Measurements from ENCODE around the gene TEKT5.

TEKT5 gene

GRCh38 chr16:10590342-10590741 lies 104.4 kb downstream of the TEKT5 start:
- no peak for TF ChIP-seq CTCF (IDR thresholded peaks at IDR 0.05; ENCODE audit: low read depth, low read length)
- no peak for DNase-seq
- no peaks in the 10 kb centered on the region for H3K27me3 ChIP-seq
- no peak overlapping the region for H3K4me3 ChIP-seq (ENCODE audit: low read depth, low read length)
- H3K36me3 ChIP-seq = no peaks in the 10 kb centered on the region
- no peaks in the 10 kb centered on the region for H3K4me1 ChIP-seq
- no peaks in the 10 kb centered on the region for H3K9me3 ChIP-seq

GRCh38 chr16:10589109-10589508 lies 105.6 kb downstream of the TEKT5 start:
- H3K27me3 ChIP-seq = no peaks in the 10 kb centered on the region
- H3K4me3 ChIP-seq (ENCODE audit: low read depth, low read length) = no peak overlapping the region
- no peaks in the 10 kb centered on the region for H3K4me1 ChIP-seq
- H3K9me3 ChIP-seq = no peaks in the 10 kb centered on the region
- no peak for DNase-seq
- no peak for TF ChIP-seq CTCF (IDR thresholded peaks at IDR 0.05; ENCODE audit: low read depth, low read length)
- no peaks in the 10 kb centered on the region for H3K36me3 ChIP-seq

- Histone ChIP-seq H3K27me3 (no peaks in the 10 kb centered on the region), H3K36me3 (no peaks in the 10 kb centered on the region), H3K9me3 (no peaks in the 10 kb centered on the region), H3K4me1 (no peaks in the 10 kb centered on the region), H3K4me3 (ENCODE audit: low read depth, low read length) (no peak overlapping the region)
- TF ChIP-seq CTCF (IDR thresholded peaks at IDR 0.05; ENCODE audit: low read depth, low read length) = no peak
- no peak for DNase-seq
These were observed 107.1 kb downstream of the TEKT5 start for GRCh38 chr16:10587622-10588021.

- DNase-seq = no peak
- Histone ChIP-seq H3K9me3 (no peaks in the 10 kb centered on the region), H3K4me3 (ENCODE audit: low read depth, low read length) (no peak overlapping the region), H3K27me3 (no peaks in the 10 kb centered on the region; the same call in 1 of the 2 replicates), H3K4me1 (no peaks in the 10 kb centered on the region), H3K36me3 (no peaks in the 10 kb centered on the region)
- no peak for TF ChIP-seq CTCF (IDR thresholded peaks at IDR 0.05; ENCODE audit: low read depth, low read length)
These were observed 109.7 kb downstream of the TEKT5 start for GRCh38 chr16:10584981-10585438.

GRCh38 chr16:10583269-10583668 lies 111.5 kb downstream of the TEKT5 start:
- H3K27me3 ChIP-seq = no peaks in the 10 kb centered on the region; the same call in 1 of the 2 replicates
- DNase-seq = no peak
- no peaks in the 10 kb centered on the region for H3K4me1 ChIP-seq
- no peaks in the 10 kb centered on the region for H3K36me3 ChIP-seq
- no peak overlapping the region for H3K4me3 ChIP-seq (ENCODE audit: low read depth, low read length)
- TF ChIP-seq CTCF (IDR thresholded peaks at IDR 0.05; ENCODE audit: low read depth, low read length) = no peak
- no peaks in the 10 kb centered on the region for H3K9me3 ChIP-seq

- no peak for DNase-seq
- no peaks in the 10 kb centered on the region for H3K36me3 ChIP-seq
- no peaks in the 10 kb centered on the region for H3K9me3 ChIP-seq
- no peak for TF ChIP-seq CTCF (IDR thresholded peaks at IDR 0.05; ENCODE audit: low read depth, low read length)
- no peak overlapping the region for H3K4me3 ChIP-seq (ENCODE audit: low read depth, low read length)
- H3K4me1 ChIP-seq = no peaks in the 10 kb centered on the region
- H3K27me3 ChIP-seq = no peaks in the 10 kb centered on the region; the same call in 1 of the 2 replicates
These were observed 113.2 kb downstream of the TEKT5 start for GRCh38 chr16:10581507-10581906.

All from BE2C (cell line).